H1 (cell line): ENCODE data around the gene PPP3CB. TPM values are rescaled to one million over a fixed set of nuclear protein-coding genes. Genes with fewer than 3 reads are reported as not detected.
A peak's percentile ranks its signal among the peaks of the same experiment; 100 is the strongest.

Experiments
- CTCF ChIA-PET: fragments of 300-600 bp; sonication (Branson Sonifier 250); formaldehyde crosslinking; loops from one replicate; lab custom pipeline; 2021; ENCODE audit not compliant: partially characterized antibody; lab: Charles Lee
- POLR2A ChIA-PET: fragments of 300-600 bp; sonication (Branson Sonifier 250); formaldehyde crosslinking; loops from one replicate; lab custom pipeline; 2021; ENCODE audit warnings: inconsistent platforms; ENCODE audit not compliant: partially characterized antibody; lab: Charles Lee
- DNase-seq, 2 experiments: peaks; one replicate each; pipeline versions ENCODE4 v3.0.0 to v3.0.0-alpha.2; 2010 to 2022; ENCODE audit warnings: low spot score in 2 of 2, low read depth in 1 of 2, mixed read lengths in 1 of 2
- FAIRE-seq: peaks from 2 replicates; lab custom pipeline; 2011; peaks lifted over from hg19 to GRCh38; lab: Jason Lieb, UNC
- H2AFZ ChIP-seq: 2 replicates; pipeline ENCODE4 v1.8.1; 2012; ENCODE audit warnings: low read length, inconsistent platforms
- H2AK5ac ChIP-seq: 2 replicates; pipeline ENCODE4 v1.6.1; 2013; ENCODE audit warnings: low read depth, low read length
- H2BK120ac ChIP-seq: replicated peaks from 2 replicates; pipeline ENCODE3; 2013; ENCODE audit warnings: low read depth, low read length, inconsistent platforms
- H2BK12ac ChIP-seq: 2 replicates; pipeline ENCODE4 v1.6.1; 2013; ENCODE audit warnings: low read depth, low read length
- H2BK15ac ChIP-seq: 2 replicates; pipeline ENCODE4 v1.6.1; 2013; ENCODE audit warnings: low read length
- H2BK20ac ChIP-seq: 2 replicates; pipeline ENCODE4 v1.6.1; 2013; ENCODE audit warnings: low read length
- H2BK5ac ChIP-seq: 2 replicates; pipeline ENCODE4 v1.6.1; 2013; ENCODE audit warnings: low read depth, low read length
- H3K14ac ChIP-seq: 2 replicates; pipeline ENCODE4 v1.6.1; 2013; ENCODE audit warnings: inconsistent platforms; ENCODE audit not compliant: insufficient read length
- H3K18ac ChIP-seq: 2 replicates; pipeline ENCODE4 v1.6.1; 2013; ENCODE audit warnings: low read length; ENCODE audit errors: extremely low read depth
- H3K23ac ChIP-seq: 2 replicates; pipeline ENCODE4 v1.6.1; 2013; ENCODE audit warnings: inconsistent platforms; ENCODE audit not compliant: insufficient read length
- H3K23me2 ChIP-seq: 2 replicates; pipeline ENCODE4 v1.6.1; 2013; ENCODE audit warnings: low read depth, low read length
- H3K27ac ChIP-seq: 2 replicates; pipeline ENCODE4 v1.6.1; 2011; ENCODE audit warnings: low read depth, low read length, inconsistent platforms
- H3K27me3 ChIP-seq, 4 experiments: replicated peaks in 1 of 4; 1 replicate in 1 of 4; 2 replicates in 3 of 4; pipeline versions ENCODE4 v1.6.1 to v1.8.1; 2011 to 2013; ENCODE audit warnings: low read length in 3 of 4, mild to moderate bottlenecking in 3 of 4, inconsistent platforms in 2 of 4, mixed read lengths in 2 of 4, moderate library complexity in 1 of 4; ENCODE audit not compliant: control insufficient read depth in 3 of 4, insufficient read depth in 3 of 4; ENCODE audit errors: extremely low read depth in 1 of 4
- H3K36me3 ChIP-seq, 4 experiments: 2 replicates each; pipeline versions ENCODE4 v1.6.1 to v1.8.1; 2011 to 2013; ENCODE audit warnings: mild to moderate bottlenecking in 4 of 4, low read length in 3 of 4, moderate library complexity in 2 of 4, control low read depth in 1 of 4, inconsistent platforms in 1 of 4; ENCODE audit not compliant: insufficient read depth in 4 of 4, control insufficient read depth in 2 of 4
- H3K4ac ChIP-seq: replicated peaks from 2 replicates; pipeline ENCODE3; 2013; ENCODE audit warnings: low read length, low read depth, mixed read lengths, inconsistent platforms; ENCODE audit not compliant: insufficient read length
- H3K4me1 ChIP-seq, 4 experiments: replicated peaks in 1 of 4; 1 replicate in 1 of 4; 2 replicates in 3 of 4; pipeline versions ENCODE4 v1.6.1 to v1.8.1; 2011 to 2013; ENCODE audit warnings: low read length in 3 of 4, inconsistent platforms in 2 of 4, mixed read lengths in 1 of 4; ENCODE audit not compliant: insufficient read depth in 4 of 4, control insufficient read depth in 3 of 4
- H3K4me2 ChIP-seq, 2 experiments: 2 replicates each; pipeline versions ENCODE4 v1.6.1 to v1.8.1; 2011 to 2013; ENCODE audit warnings: low read depth in 2 of 2, low read length in 2 of 2, control low read depth in 1 of 2, inconsistent platforms in 1 of 2, mild to moderate bottlenecking in 1 of 2; ENCODE audit not compliant: insufficient read depth in 1 of 2
- H3K4me3 ChIP-seq, 4 experiments: fragments of 200-600, 300-600 bp in 1 of 4; sonication (generic), shearing (Covaris generic), sonication (Bioruptor Twin) in 1 of 4; 2 replicates each; pipeline versions ENCODE4 v1.5.1 to v1.8.1; 2011 to 2016; ENCODE audit warnings: low read length in 4 of 4, low read depth in 3 of 4, control low read depth in 2 of 4, inconsistent platforms in 2 of 4, mild to moderate bottlenecking in 2 of 4, mixed read lengths in 1 of 4, moderate library complexity in 1 of 4; ENCODE audit not compliant: insufficient read depth in 2 of 4; ENCODE audit errors: extremely low read depth in 1 of 4
- H3K56ac ChIP-seq: replicated peaks from 2 replicates; pipeline ENCODE3; 2013; ENCODE audit warnings: low read depth, mild to moderate bottlenecking, mixed read lengths, low read length, inconsistent platforms; ENCODE audit not compliant: insufficient read length
- H3K79me1 ChIP-seq: 2 replicates; pipeline ENCODE4 v1.6.1; 2013; ENCODE audit warnings: low read depth, low read length, control low read depth
- H3K79me2 ChIP-seq, 2 experiments: 2 replicates each; pipeline versions ENCODE4 v1.6.1 to v1.8.1; 2012 to 2013; ENCODE audit warnings: low read length in 2 of 2, mild to moderate bottlenecking in 2 of 2, inconsistent platforms in 1 of 2; ENCODE audit not compliant: insufficient read depth in 2 of 2, control insufficient read depth in 1 of 2
- H3K9ac ChIP-seq, 4 experiments: replicated peaks in 1 of 4; 1 replicate in 1 of 4; 2 replicates in 3 of 4; pipeline versions ENCODE4 v1.6.1 to v1.8.1; 2011 to 2013; ENCODE audit warnings: low read depth in 3 of 4, low read length in 3 of 4, control low read depth in 2 of 4, mild to moderate bottlenecking in 2 of 4, moderate library complexity in 2 of 4, inconsistent platforms in 1 of 4; ENCODE audit errors: extremely low read depth in 1 of 4
- H3K9me3 ChIP-seq, 2 experiments: 2 replicates each; pipeline versions ENCODE4 v1.6.1 to v1.8.1; 2012 to 2013; ENCODE audit warnings: mild to moderate bottlenecking in 2 of 2, moderate library complexity in 2 of 2, control low read depth in 1 of 2, inconsistent platforms in 1 of 2, low read depth in 1 of 2, low read length in 1 of 2, mixed read lengths in 1 of 2; ENCODE audit not compliant: insufficient read depth in 2 of 2
- H4K20me1 ChIP-seq, 2 experiments: replicated peaks in 1 of 2; 2 replicates each; pipeline versions ENCODE3 to v1.8.1; 2011 to 2013; ENCODE audit warnings: inconsistent platforms in 2 of 2, low read length in 2 of 2, mild to moderate bottlenecking in 1 of 2; ENCODE audit not compliant: insufficient read depth in 2 of 2, control insufficient read depth in 1 of 2
- H4K5ac ChIP-seq: 2 replicates; pipeline ENCODE4 v1.6.1; 2013; ENCODE audit warnings: low read length, low read depth, mixed read lengths, inconsistent platforms; ENCODE audit not compliant: insufficient read length
- H4K8ac ChIP-seq: 2 replicates; pipeline ENCODE4 v1.8.0; 2013; ENCODE audit warnings: mild to moderate bottlenecking, moderate library complexity, low read length, inconsistent platforms; ENCODE audit not compliant: insufficient read depth; ENCODE audit errors: extremely low read depth
- H4K91ac ChIP-seq: replicated peaks from 2 replicates; pipeline ENCODE3; 2013; ENCODE audit warnings: low read length, mixed read lengths, inconsistent platforms; ENCODE audit not compliant: insufficient read length
- BRCA1 ChIP-seq: IDR thresholded peaks from 2 replicates; pipeline ENCODE4 v1.6.1; 2012; ENCODE audit warnings: low read depth, low read length, improper control_type of control experiment
- EGR1 ChIP-seq: IDR thresholded peaks from 2 replicates; pipeline ENCODE4 v1.6.1; 2011; ENCODE audit warnings: low read depth, low read length, borderline replicate concordance
- EP300 ChIP-seq, 2 experiments: IDR thresholded peaks; 1 replicate in 1 of 2; 2 replicates in 1 of 2; pipeline ENCODE4 v1.6.1; 2011 to 2012; ENCODE audit warnings: low read depth in 2 of 2, low read length in 2 of 2, mild to moderate bottlenecking in 2 of 2, borderline replicate concordance in 1 of 2, inconsistent platforms in 1 of 2, moderate library complexity in 1 of 2
- GTF2F1 ChIP-seq: IDR thresholded peaks from 2 replicates; pipeline ENCODE4 v1.6.1; 2012; ENCODE audit warnings: low read depth, low read length, improper control_type of control experiment, borderline replicate concordance
- KDM1A ChIP-seq: fragments of 200-600, 300-600 bp; sonication (generic); IDR thresholded peaks from 2 replicates; pipeline ENCODE4 v1.7.1; 2016; ENCODE audit warnings: mild to moderate bottlenecking, low read length, borderline replicate concordance
- NANOG ChIP-seq: IDR thresholded peaks from 2 replicates; pipeline ENCODE4 v1.6.1; 2011; ENCODE audit warnings: low read length, low read depth, mild to moderate bottlenecking, inconsistent platforms; ENCODE audit not compliant: insufficient read depth, poor library complexity, severe bottlenecking
- RFX5 ChIP-seq: IDR thresholded peaks from 2 replicates; pipeline ENCODE4 v1.6.1; 2011; ENCODE audit warnings: low read depth, low read length, improper control_type of control experiment, borderline replicate concordance
- TCF12 ChIP-seq: IDR thresholded peaks from 2 replicates; pipeline ENCODE4 v1.6.1; 2011; ENCODE audit warnings: low read depth, mild to moderate bottlenecking, low read length
- WGBS, 2 experiments: shearing (Covaris generic) in 1 of 2; methylation state at CpG; one replicate each; pipeline versions ENCODE4 v1.1.6 to v1.1.7; 2013 to 2015; ENCODE audit warnings: low lambda C conversion rate in 2 of 2, mixed read lengths in 2 of 2, inconsistent platforms in 1 of 2, low coverage in 1 of 2, missing lambda C conversion rate in 1 of 2; ENCODE audit not compliant: insufficient replicate concordance in 2 of 2, insufficient coverage in 1 of 2, insufficient read length in 1 of 2; ENCODE audit errors: extremely low coverage in 1 of 2, missing lambda C conversion rate in 1 of 2; 5-methylcytosine and 5-hydroxymethylcytosine counted together
- long read RNA-seq, 2 experiments: library from RNA in 1 of 2; library from capped mRNA in 1 of 2; stranded (forward); transcript quantifications; one replicate each; pipeline ENCODE4 v2.0.0, GENCODE V29; 2021; ENCODE audit warnings: inconsistent platforms in 1 of 2
- polyA minus RNA-seq, 3 experiments: library from RNA; depleted of rRNA, polyadenylated mRNA; stranded (reverse); fragments of >200 nt; gene quantifications; 1 replicate in 2 of 3; 2 replicates in 1 of 3; pipeline ENCODE4 v1.2.3, GENCODE V29; 2011
- polyA plus RNA-seq, 7 experiments: library from polyadenylated mRNA; depleted of rRNA in 3 of 7; stranded (reverse) in 5 of 7; unstranded in 2 of 7; fragments of >200 nt in 5 of 7; fragments of 200-250 nt in 2 of 7; gene quantifications; 1 replicate in 5 of 7; 2 replicates in 1 of 7; 4 replicates in 1 of 7; pipeline versions ENCODE4 v1.2.1 to v1.2.3, GENCODE V29; 2011 to 2013; ENCODE audit warnings: missing spikeins in 2 of 7, mixed read lengths in 2 of 7
- total RNA-seq: library from RNA; stranded (reverse); fragmentation: NEBNext Ultra II Directional; extraction: Animal tissue kit (Norgen Biotek cat#: 25700); gene quantifications from 2 replicates; pipeline ENCODE4 v1.2.1, GENCODE V29; 2021

PPP3CB gene
- total RNA-seq (32.3 and 36.3 TPM in 2 replicates), polyA plus RNA-seq (2011; rRNA removed) (8.2 and 10.5 TPM in 2 replicates), polyA minus RNA-seq (2011; rRNA and poly(A)+ RNA removed) (15.8 and 24.4 TPM in 2 replicates)
- polyA plus RNA-seq (2011; cell fraction: cytosol; rRNA removed): 16.0 TPM
- polyA plus RNA-seq (2011; cell fraction: nucleus; rRNA removed): 5.3 TPM
- polyA plus RNA-seq (2012, experiment 1 of 2): 24.3 to 38.3 TPM (median 26.4 TPM) in 4 replicates
- 9.8 TPM for polyA plus RNA-seq (2012, experiment 2 of 2)
- 21.7 TPM for polyA plus RNA-seq (2013, experiment 1 of 2)
- polyA plus RNA-seq (2013, experiment 2 of 2): 21.6 TPM
- polyA minus RNA-seq (2011; cell fraction: cytosol; rRNA and poly(A)+ RNA removed): 15.9 TPM
- polyA minus RNA-seq (2011; cell fraction: nucleus; rRNA and poly(A)+ RNA removed): 15.4 TPM
- long read RNA-seq, experiment 1, partial matches to known transcripts: 16 of 49 reads
- long read RNA-seq, experiment 1, other reads (novel, unspliced or antisense): 28 of 49 reads
- long read RNA-seq, experiment 2, partial matches to known transcripts: 4 of 4 reads
- long read RNA-seq, experiment 2, other reads (novel, unspliced or antisense): 0 of 4 reads

DNA sequence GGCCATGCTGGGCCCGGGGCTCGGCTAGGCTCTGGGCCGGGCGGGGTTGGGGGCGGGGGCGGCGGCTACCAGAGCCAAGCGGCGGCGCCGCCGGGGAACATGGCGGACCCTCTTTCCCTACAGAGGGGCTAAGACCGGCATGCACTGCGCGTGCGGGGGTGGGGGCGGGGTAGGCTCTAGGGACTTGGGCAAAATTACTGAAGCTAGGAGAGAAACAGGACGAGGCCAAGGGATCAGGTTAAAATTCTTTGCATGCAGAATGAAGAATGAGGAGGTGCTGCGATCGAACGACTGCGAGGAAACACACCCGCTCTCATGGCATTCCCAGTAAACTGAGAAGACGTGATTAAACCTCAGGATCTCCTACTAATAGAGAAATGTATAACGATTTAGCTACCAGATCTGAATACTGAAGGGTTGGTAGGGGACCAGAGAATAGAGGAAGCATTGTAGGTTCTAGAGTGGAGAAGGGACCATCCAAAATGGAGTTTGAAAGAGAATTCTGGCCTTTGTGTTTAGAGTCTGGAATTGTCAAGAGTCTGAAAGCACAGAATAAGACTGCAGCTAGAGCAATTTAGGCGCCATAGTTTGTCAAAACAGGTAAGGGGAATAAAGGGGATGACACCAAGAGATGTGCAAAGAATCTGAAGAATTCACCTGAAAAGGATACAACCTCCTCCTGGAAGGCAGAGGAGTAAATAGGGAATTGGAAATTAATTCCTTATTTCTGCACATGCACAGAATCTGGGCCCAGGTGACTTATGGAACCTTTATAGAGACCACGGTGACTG, at the start of gene PPP3CB:
Gene PPP3CB, minus strand, starts transcription at position 141 of the 791 bp plus-strand sequence. Its CDS starts 135 bp downstream, at position 6.
- Histone ChIP-seq H3K79me2 (peaks cover 0 to 40% of the 10 kb centered on the region in 2 experiments; a peak in 3 of 4 replicates), H3K79me1 (no peaks in the 10 kb centered on the region), H2BK120ac (no peak within 1 kb of the TSS), H3K23ac (no peak within 1 kb of the TSS), H3K18ac (peak within 1 kb of the TSS; percentile 65; the same call in 1 of the 2 replicates), H2AFZ (peak within 1 kb of the TSS; percentile 80), H2BK15ac (peak within 1 kb of the TSS; percentile 41; the same call in 1 of the 2 replicates), H4K5ac (peak within 1 kb of the TSS; percentile 62), H3K56ac (peak within 1 kb of the TSS; percentile 51), H3K4me3 (peak within 1 kb of the TSS; percentile 70 to 97 (median 84)), H3K4me1 (peaks cover 4 to 5% (median 4%) of the 10 kb centered on the region in 4 experiments; a peak in 6 of 7 replicates), H3K23me2 (no peaks in the 10 kb centered on the region; the same call in 1 of the 2 replicates), H2BK5ac (peak within 1 kb of the TSS; percentile 30; the same call in 1 of the 2 replicates), H2BK12ac (no peak within 1 kb of the TSS; the same call in 1 of the 2 replicates), H3K4ac (peak within 1 kb of the TSS; percentile 19), H3K9me3 (no peaks in the 10 kb centered on the region), H3K4me2 (peak within 1 kb of the TSS; percentile 59 to 82), H3K27ac (peak within 1 kb of the TSS; percentile 71), H3K27me3 (no peaks in the 10 kb centered on the region), H2AK5ac (no peak within 1 kb of the TSS), H4K91ac (no peak within 1 kb of the TSS), H2BK20ac (no peak within 1 kb of the TSS), H3K14ac (no peak within 1 kb of the TSS), H3K9ac (peak within 1 kb of the TSS; percentile 41 to 75 (median 65)), H4K20me1 (no peaks in the 10 kb centered on the region), H3K36me3 (peaks cover 9 to 19% (median 17%) of the 10 kb centered on the region in 4 experiments; a peak in 5 of 8 replicates), H4K8ac (peak within 1 kb of the TSS; percentile 45)
- WGBS, 2 experiments: 9% methylated on average over 16 of the region's 28 CpGs; no CpG with 5 or more reads in 1 of the 2 experiments
- DNase-seq (peak; percentile 76 to 87), FAIRE-seq (no peak)
- ChIA-PET CTCF (interaction anchor here (1.7 kb wide), 1 partner anchor 149 kb away, joined by 3 read pairs; no protein-coding TSS in a partner anchor), POLR2A (interaction anchor here (0.6 to 3.3 kb wide), 14 partner anchors 10 to 250 kb away, joined by 3 to 12 read pairs (median 5); partner anchors contain the start of genes ANXA7 and DNAJC9)
- TF ChIP-seq EGR1 (peak; percentile 99), GTF2F1 (no peak), NANOG (no peak), TCF12 (no peak), KDM1A (no peak), RFX5 (no peak), EP300 (IDR thresholded peaks at IDR 0.05; ENCODE audit: borderline replicate concordance in 1 of 2, low read depth in 2 of 2, low read length in 2 of 2) (0 out of 3 replicates have a peak, but pooled peaks of 1 of the 2 experiments have one; percentile 32), BRCA1 (no peak)
